SK-N-MC (cell line): Measurements from ENCODE around the gene SBF2.
A peak's percentile ranks its signal among the peaks of the same experiment; 100 is the strongest.
"Not testable (repeated sequence)": the region's sequence is repeated elsewhere in the genome, so short reads cannot be mapped to it uniquely, and the experiment has no call there.

Source experiments
- DNase-seq: peaks from one replicate; pipeline ENCODE4 v3.0.0-alpha.2; 2011; ENCODE audit warnings: low read depth, low spot score
- H3K27ac ChIP-seq: fragments of 200-600 bp; sonication (generic); 2 replicates; pipeline ENCODE4 v1.5.1; 2016; ENCODE audit warnings: mixed run types
- H3K36me3 ChIP-seq: fragments of 200-600 bp; sonication (generic); 2 replicates; pipeline ENCODE4 v1.6.1; 2017; ENCODE audit warnings: antibody characterized with exemption, low read length, mixed read lengths; ENCODE audit not compliant: insufficient read depth
- H3K4me3 ChIP-seq: fragments of 200-600 bp; sonication (generic); 2 replicates; pipeline ENCODE4 v1.5.1; 2016
- H3K9ac ChIP-seq: fragments of 200-600 bp; sonication (generic); 2 replicates; pipeline ENCODE4 v1.8.0; 2017; ENCODE audit warnings: mixed run types, mixed read lengths; ENCODE audit not compliant: insufficient read length
- H3K9me3 ChIP-seq: fragments of 200-600 bp; sonication (generic); 2 replicates; pipeline ENCODE4 v1.6.1; 2017; ENCODE audit warnings: low read depth, mild to moderate bottlenecking, antibody characterized with exemption, low read length, moderate library complexity, mixed read lengths
- EZH2 ChIP-seq: fragments of 200-600 bp; sonication (generic); IDR thresholded peaks from one replicate; pipeline ENCODE4 v1.6.1; 2017; ENCODE audit warnings: antibody characterized with exemption
- FOXP2 ChIP-seq: optimal IDR thresholded peaks from 2 replicates; pipeline ENCODE3; 2011; ENCODE audit warnings: mild to moderate bottlenecking, moderate library complexity; ENCODE audit not compliant: insufficient read depth; ENCODE audit errors: extremely low read length, control extremely low read depth
- POLR2AphosphoS5 ChIP-seq: IDR thresholded peaks from 2 replicates; pipeline ENCODE4 v1.6.1; 2012; ENCODE audit warnings: mild to moderate bottlenecking, low read depth, low read length, borderline replicate concordance

SBF2 gene

DNA sequence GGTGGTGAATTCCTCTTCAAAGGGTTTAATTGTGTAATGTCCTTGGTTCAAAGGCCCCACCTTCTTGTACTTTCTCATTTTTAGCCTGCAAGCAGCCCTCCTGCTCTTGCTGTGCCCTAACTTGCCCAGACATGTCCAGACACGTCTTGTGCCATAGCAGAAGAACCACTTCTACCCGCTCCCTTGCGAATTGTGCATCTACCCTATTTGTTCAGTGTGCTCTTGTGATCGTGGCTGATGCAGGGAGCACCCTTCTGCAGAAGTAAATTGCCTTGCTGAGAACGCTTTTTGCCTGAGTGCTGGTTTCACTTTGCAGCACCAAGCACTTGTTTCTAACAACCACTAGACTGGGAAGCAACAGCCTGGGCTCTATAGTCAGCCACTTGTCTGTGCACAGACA lies 249.4 kb downstream of the SBF2 start:
- peaks cover 15% of the 10 kb centered on the region; the same call in 1 of the 2 replicates for H3K9me3 ChIP-seq
- no peak overlapping the region for H3K9ac ChIP-seq
- no peak overlapping the region for H3K27ac ChIP-seq
- DNase-seq, result no peak
- H3K4me3 ChIP-seq, result no peak overlapping the region
- no peak for TF ChIP-seq POLR2AphosphoS5
- no peak for TF ChIP-seq EZH2
- TF ChIP-seq FOXP2, result no peak
- H3K36me3 ChIP-seq, result 0 out of 2 replicates have a peak, but pooled peaks cover 9% of the 10 kb centered on the region

DNA sequence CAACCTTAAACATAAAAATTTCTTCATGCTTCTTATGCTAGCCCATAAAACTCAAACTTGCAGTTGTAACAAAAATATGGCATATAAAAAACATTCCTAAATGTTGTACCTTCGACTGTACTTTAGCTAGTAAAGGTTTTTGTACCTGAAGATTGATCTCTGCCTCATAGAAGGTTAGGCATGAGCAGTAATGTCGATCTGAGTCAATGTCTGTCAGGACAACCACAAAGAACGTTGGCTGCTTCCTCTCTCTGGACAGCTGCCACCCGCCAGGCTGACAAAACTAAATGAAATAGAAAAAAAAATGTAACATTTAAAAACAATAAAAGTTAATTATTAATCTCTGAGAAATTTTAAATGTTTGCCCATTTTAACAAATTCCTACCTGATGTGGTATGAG lies 251.3 kb downstream of the SBF2 start:
- peaks cover 15% of the 10 kb centered on the region; the same call in 1 of the 2 replicates for H3K9me3 ChIP-seq
- no peak for DNase-seq
- no peak overlapping the region for H3K9ac ChIP-seq
- H3K4me3 ChIP-seq, result no peak overlapping the region
- H3K36me3 ChIP-seq, result 0 out of 2 replicates have a peak, but pooled peaks cover 9% of the 10 kb centered on the region
- no peak for TF ChIP-seq FOXP2
- no peak overlapping the region for H3K27ac ChIP-seq

DNA sequence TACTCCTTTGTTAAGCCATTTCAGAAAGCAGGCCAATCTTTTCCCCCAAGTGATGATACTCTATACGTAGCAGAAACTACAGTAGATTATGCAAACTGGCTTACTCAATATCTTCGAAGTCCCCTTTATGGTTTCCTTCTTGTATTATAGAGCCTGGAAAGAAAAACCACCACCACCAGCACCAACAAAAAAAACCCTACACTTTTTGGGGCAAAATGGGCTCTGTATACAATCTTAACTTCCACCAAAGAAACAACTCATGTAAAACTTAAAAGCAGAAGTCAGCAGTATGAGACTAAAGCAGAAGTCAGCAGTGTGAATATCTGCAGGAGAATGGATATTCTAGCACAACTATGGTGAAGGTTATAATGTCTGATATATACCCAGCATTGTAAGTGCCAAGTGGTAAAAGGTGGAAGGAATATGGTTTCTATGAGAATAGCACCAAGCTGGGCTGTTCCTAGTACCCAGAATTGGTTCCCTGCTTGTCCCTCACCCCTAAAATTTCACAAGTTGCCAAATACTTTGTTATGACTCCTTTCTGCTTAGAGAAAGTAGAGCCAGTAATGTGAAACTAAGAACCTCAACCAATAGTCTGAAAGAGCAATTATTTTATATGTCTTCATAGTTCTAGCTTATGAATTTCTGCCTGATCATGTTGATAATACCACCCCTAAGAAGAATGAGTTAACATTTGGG lies 252.1 kb downstream of the SBF2 start:
- H3K36me3 ChIP-seq, result 0 out of 2 replicates have a peak, but pooled peaks cover 9% of the 10 kb centered on the region
- H3K9ac ChIP-seq, result peak overlapping the region; percentile 16

DNA sequence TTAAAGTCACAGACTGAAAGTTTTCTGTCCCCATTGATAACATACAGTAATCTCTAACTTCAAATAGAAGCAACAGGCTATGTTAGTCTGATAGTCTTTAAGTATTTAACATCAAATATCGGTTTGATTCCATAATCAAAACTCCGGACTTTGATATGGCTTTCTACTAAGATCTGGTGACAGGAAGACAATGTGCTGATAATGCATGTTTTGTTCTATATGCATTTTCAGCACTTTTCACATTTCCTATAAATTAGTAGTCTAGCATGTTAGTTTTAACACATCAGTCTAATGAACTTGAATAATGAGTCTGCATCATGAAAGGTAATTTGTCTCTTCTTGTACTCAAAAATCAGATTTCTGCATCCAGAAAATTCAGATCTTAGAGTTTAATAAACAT lies 252.7 kb downstream of the SBF2 start:
- TF ChIP-seq FOXP2, result no peak
- no peak for TF ChIP-seq EZH2
- TF ChIP-seq POLR2AphosphoS5, result no peak
- H3K36me3 ChIP-seq, result 0 out of 2 replicates have a peak, but pooled peaks cover 7% of the 10 kb centered on the region

More for the DNA sequence above, 252.1 kb downstream of the SBF2 start:
- peak overlapping the region; percentile 44 for H3K4me3 ChIP-seq
- H3K9me3 ChIP-seq, result peaks cover 13% of the 10 kb centered on the region; the same call in 1 of the 2 replicates
- TF ChIP-seq POLR2AphosphoS5 (no peak), EZH2 (no peak), FOXP2 (no peak)
- peak overlapping the region; percentile 90 for H3K27ac ChIP-seq
- DNase-seq, result peak; percentile 10

DNA sequence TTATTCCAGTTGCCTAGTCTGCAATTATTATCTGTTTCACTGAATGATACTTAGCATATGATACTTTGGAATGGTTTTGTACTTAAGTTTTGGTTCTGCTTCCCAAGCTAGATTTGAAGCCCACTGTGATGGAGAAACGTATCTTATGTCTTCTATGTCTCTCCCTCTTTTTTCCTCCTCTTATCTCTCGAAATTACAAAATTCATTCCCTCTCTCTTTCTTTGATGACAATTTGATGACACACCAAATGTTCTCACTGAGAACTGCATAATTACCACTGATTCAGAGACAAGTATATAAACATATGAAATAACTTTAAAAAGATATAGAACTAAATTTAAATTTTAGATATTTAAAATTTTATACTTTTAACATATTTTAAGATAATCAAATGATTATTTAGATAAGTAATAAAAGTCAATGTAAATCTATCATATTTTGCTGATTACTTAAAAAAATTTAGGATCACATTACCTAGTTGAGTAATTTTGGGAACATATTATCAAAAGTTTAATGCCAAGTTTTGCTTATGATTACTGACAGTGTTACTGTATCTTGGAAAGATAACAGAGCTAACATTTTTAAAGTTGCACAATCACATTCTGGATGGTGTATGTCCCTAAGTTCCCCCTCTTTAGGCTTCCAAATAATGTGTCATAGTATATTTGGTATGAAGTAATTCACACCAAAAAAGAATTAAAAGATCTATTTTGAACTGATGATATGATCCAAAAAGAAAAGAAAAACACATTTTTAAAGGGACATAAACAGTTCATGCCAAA lies 255.3 kb downstream of the SBF2 start:
- DNase-seq, result no peak
- H3K9ac ChIP-seq, result no peak overlapping the region
- TF ChIP-seq FOXP2, result no peak
- no peak for TF ChIP-seq POLR2AphosphoS5
- no peak for TF ChIP-seq EZH2
- 0 out of 2 replicates have a peak, but pooled peaks cover 5% of the 10 kb centered on the region for H3K36me3 ChIP-seq
- H3K27ac ChIP-seq, result no peak overlapping the region
- 0 out of 2 replicates have a peak, but pooled peaks cover 4% of the 10 kb centered on the region for H3K9me3 ChIP-seq
- H3K4me3 ChIP-seq, result no peak overlapping the region

More for the DNA sequence above, 252.7 kb downstream of the SBF2 start:
- no peak for DNase-seq
- peak overlapping the region; percentile 44 for H3K4me3 ChIP-seq
- peaks cover 12% of the 10 kb centered on the region; the same call in 1 of the 2 replicates for H3K9me3 ChIP-seq
- H3K27ac ChIP-seq, result peak overlapping the region; percentile 90
- H3K9ac ChIP-seq, result peak overlapping the region; percentile 13

DNA sequence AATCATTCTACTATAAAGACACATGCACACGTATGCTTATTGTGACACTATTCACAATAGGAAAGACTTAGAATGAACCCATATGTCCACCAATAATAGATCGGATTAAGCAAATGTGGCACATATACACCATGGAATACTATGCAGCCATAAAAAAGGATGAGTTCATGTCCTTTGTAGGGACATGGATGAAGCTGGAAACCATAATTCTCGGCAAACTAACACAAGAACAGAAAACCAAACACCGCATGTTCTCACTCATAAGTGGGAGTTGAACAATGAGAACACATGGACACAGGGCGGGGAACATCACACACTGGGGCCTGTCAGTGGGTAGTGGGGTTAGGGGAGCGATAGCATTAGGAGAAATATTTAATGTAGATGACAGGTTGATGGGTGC lies 258.1 kb downstream of the SBF2 start:
- not testable (repeated sequence) for H3K9me3 ChIP-seq, H3K27ac ChIP-seq, H3K9ac ChIP-seq, H3K4me3 ChIP-seq, H3K36me3 ChIP-seq, DNase-seq

DNA sequence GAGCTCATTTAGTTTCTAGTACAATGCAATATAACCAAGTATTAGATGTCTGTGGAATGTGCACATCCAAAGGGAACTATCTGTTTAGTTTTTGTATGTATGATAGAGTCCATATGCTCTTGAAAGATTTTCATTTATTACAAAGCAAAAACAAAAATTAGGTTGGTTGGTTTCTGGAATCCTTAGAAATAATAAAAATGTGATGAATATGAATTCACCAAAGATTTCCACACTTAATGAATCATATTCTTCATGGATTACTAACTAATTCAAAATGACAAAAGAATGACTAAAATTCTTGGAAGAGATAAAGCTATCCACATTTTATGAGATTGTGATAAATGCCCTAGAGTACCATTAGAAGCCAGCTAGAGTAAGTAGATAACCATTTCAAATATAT lies 261.1 kb downstream of the SBF2 start:
- Histone ChIP-seq H3K27ac (peak overlapping the region; percentile 14; the same call in 1 of the 2 replicates), H3K9me3 (no peaks in the 10 kb centered on the region), H3K4me3 (no peak overlapping the region), H3K36me3 (peaks cover 6% of the 10 kb centered on the region), H3K9ac (no peak overlapping the region)
- no peak for DNase-seq
- TF ChIP-seq EZH2, result no peak
- no peak for TF ChIP-seq FOXP2
- no peak for TF ChIP-seq POLR2AphosphoS5

DNA sequence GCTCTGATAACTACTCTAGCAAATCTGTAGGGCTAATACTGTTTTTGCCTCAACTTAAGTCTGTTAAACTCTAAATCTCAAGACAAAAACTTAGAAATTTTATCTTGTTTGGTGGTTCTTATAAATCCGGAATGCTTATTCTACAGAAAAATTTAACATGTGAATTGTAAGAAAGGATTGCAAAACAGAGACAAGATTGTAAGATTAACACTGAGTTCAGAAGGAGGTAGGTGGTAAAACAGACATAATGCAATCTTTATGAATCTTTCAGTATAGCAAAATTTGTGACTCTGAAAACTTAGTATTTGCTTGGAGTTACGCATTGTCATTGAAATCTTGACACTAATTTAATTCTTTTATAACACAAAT lies 263.9 kb downstream of the SBF2 start:
- Histone ChIP-seq H3K27ac (peak overlapping the region; percentile 54), H3K9me3 (no peaks in the 10 kb centered on the region), H3K36me3 (peaks cover 6% of the 10 kb centered on the region), H3K4me3 (no peak overlapping the region), H3K9ac (no peak overlapping the region)
- no peak for DNase-seq
- TF ChIP-seq EZH2 (no peak), FOXP2 (no peak), POLR2AphosphoS5 (no peak)
